ENCODE results near the gene MRPL11. TPM values are rescaled to one million over a fixed set of nuclear protein-coding genes. Genes with fewer than 3 reads are reported as not detected.

Gene MRPL11
- total and polyA plus RNA-seq, 2 of the 13 experiments (the other 11 are each of a cell fraction or from before 2014, with no cell fraction given), result 72.9 to 176 TPM

DNA sequence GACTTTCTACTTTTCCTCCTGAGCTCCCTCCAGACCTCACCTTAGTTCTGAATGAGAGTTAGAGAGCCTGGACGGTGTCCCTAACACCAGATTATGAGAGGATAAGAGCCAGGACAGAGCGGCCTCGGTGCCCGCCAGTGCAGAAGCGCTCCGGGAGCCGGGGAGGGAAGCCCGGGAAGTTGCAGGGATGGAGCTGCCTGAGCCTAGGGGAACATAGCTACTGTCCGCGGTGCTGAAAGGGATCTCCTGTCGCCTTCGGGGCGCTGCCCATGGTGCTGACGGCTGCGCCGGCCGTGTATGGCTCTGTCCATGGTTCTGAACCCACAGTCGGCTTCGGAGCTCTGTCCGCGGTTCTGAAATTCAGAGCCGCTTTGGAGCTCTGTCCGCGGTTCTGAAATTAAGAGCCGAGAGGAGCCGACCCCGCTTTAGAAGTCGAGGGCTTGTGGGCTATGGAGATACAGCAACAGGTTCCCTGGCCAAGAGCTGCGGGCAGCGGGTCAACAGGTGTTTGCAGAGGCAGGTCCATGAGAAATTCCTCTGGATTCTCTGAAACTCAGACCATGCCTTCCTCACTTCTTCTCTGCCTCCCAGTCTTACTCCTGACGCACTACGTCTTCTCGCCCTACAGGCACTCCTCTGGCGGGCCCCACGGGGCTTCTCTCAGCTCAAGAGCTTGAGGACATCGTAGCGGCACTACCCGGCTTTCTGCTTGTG lies 17.0 kb downstream of the MRPL11 start (continued):
- TF ChIP-seq ZNF180 (CRISPR knock-in tag; IDR thresholded peaks at IDR 0.05; ENCODE audit: borderline replicate concordance, low read depth) (peak; percentile 100; the same call in 1 of the 2 replicates), ZFY (CRISPR knock-in tag; IDR thresholded peaks at IDR 0.05) (peak; percentile 99), ZNF484 (CRISPR knock-in tag; IDR thresholded peaks at IDR 0.05; ENCODE audit: borderline replicate concordance, low read depth) (peak; percentile 100), FOXA3 (CRISPR knock-in tag; IDR thresholded peaks at IDR 0.05) (peak; percentile 100), NFE2 (CRISPR knock-in tag; IDR thresholded peaks at IDR 0.05) (peak; percentile 100), ZNF232 (CRISPR knock-in tag; IDR thresholded peaks at IDR 0.05; ENCODE audit: borderline replicate concordance) (peak; percentile 100), ELF3 (CRISPR knock-in tag; IDR thresholded peaks at IDR 0.05) (peak; percentile 100), PAWR (CRISPR knock-in tag; IDR thresholded peaks at IDR 0.05; ENCODE audit: borderline replicate concordance) (peak; percentile 100), ZSCAN31 (CRISPR knock-in tag; IDR thresholded peaks at IDR 0.05; ENCODE audit: low read depth) (peak; percentile 100), GABPB1 (CRISPR knock-in tag; IDR thresholded peaks at IDR 0.05) (peak; percentile 95), KLF12 (CRISPR knock-in tag; IDR thresholded peaks at IDR 0.05; ENCODE audit: borderline replicate concordance) (peak; percentile 100), HCFC1 (IDR thresholded peaks at IDR 0.05; ENCODE audit: low read depth, low read length) (peak; percentile 81), SMYD3 (CRISPR knock-in tag; IDR thresholded peaks at IDR 0.05) (peak; percentile 100), TCF12 (IDR thresholded peaks at IDR 0.05) (no peak), TCF12 (CRISPR knock-in tag; IDR thresholded peaks at IDR 0.05) (peak; percentile 100), RFXANK (CRISPR knock-in tag; IDR thresholded peaks at IDR 0.05) (peak; percentile 99), HNRNPH1 (optimal IDR thresholded peaks at IDR 0.05; ENCODE audit: low read depth, low read length) (no peak), ZFP82 (CRISPR knock-in tag; IDR thresholded peaks at IDR 0.05; ENCODE audit: borderline replicate concordance) (peak; percentile 100), KMT2A (CRISPR knock-in tag; IDR thresholded peaks at IDR 0.05) (peak; percentile 100), ZNF530 (CRISPR knock-in tag; IDR thresholded peaks at IDR 0.05; ENCODE audit: low read depth) (peak; percentile 100)
- TF ChIP-seq, protein P1, sequence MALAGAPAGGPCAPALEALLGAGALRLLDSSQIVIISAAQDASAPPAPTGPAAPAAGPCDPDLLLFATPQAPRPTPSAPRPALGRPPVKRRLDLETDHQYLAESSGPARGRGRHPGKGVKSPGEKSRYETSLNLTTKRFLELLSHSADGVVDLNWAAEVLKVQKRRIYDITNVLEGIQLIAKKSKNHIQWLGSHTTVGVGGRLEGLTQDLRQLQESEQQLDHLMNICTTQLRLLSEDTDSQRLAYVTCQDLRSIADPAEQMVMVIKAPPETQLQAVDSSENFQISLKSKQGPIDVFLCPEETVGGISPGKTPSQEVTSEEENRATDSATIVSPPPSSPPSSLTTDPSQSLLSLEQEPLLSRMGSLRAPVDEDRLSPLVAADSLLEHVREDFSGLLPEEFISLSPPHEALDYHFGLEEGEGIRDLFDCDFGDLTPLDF (CRISPR knock-in tag; IDR thresholded peaks at IDR 0.05), result peak; percentile 100
- TF ChIP-seq, protein P2, sequence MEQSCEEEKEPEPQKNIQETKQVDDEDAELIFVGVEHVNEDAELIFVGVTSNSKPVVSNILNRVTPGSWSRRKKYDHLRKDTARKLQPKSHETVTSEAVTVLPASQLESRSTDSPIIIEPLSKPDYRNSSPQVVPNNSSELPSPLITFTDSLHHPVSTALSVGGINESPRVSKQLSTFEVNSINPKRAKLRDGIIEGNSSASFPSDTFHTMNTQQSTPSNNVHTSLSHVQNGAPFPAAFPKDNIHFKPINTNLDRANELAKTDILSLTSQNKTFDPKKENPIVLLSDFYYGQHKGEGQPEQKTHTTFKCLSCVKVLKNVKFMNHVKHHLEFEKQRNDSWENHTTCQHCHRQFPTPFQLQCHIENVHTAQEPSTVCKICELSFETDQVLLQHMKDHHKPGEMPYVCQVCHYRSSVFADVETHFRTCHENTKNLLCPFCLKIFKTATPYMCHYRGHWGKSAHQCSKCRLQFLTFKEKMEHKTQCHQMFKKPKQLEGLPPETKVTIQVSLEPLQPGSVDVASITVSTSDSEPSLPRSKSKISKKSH (CRISPR knock-in tag; IDR thresholded peaks at IDR 0.05; ENCODE audit: borderline replicate concordance), result peak; percentile 100
- TF ChIP-seq, protein P3, sequence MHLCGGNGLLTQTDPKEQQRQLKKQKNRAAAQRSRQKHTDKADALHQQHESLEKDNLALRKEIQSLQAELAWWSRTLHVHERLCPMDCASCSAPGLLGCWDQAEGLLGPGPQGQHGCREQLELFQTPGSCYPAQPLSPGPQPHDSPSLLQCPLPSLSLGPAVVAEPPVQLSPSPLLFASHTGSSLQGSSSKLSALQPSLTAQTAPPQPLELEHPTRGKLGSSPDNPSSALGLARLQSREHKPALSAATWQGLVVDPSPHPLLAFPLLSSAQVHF (CRISPR knock-in tag; IDR thresholded peaks at IDR 0.05), result peak; percentile 100
- TF ChIP-seq, protein P4, sequence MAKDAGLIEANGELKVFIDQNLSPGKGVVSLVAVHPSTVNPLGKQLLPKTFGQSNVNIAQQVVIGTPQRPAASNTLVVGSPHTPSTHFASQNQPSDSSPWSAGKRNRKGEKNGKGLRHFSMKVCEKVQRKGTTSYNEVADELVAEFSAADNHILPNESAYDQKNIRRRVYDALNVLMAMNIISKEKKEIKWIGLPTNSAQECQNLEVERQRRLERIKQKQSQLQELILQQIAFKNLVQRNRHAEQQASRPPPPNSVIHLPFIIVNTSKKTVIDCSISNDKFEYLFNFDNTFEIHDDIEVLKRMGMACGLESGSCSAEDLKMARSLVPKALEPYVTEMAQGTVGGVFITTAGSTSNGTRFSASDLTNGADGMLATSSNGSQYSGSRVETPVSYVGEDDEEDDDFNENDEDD (CRISPR knock-in tag; IDR thresholded peaks at IDR 0.05; ENCODE audit: borderline replicate concordance), result peak; percentile 99
- TF ChIP-seq, protein P5, sequence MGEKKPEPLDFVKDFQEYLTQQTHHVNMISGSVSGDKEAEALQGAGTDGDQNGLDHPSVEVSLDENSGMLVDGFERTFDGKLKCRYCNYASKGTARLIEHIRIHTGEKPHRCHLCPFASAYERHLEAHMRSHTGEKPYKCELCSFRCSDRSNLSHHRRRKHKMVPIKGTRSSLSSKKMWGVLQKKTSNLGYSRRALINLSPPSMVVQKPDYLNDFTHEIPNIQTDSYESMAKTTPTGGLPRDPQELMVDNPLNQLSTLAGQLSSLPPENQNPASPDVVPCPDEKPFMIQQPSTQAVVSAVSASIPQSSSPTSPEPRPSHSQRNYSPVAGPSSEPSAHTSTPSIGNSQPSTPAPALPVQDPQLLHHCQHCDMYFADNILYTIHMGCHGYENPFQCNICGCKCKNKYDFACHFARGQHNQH (CRISPR knock-in tag; IDR thresholded peaks at IDR 0.05), result peak; percentile 100

Measured in HepG2 (cell line).